Memory B cell (primary cell): Measurements from ENCODE around the gene ARID3C.

ENCODE experiments used
- ATAC-seq: fragments of 150-1000 bp; cut with Tn5 transposase; 2 replicates; pipeline ENCODE4 v1.10.0; 2021; ENCODE audit warnings: low read depth, mild to moderate bottlenecking, moderate library complexity
- DNase-seq, 2 donors: peaks; one replicate each; pipeline ENCODE4 v3.0.0; 2022; ENCODE audit warnings: low spot score in 2 of 2
- H3K27ac Mint-ChIP-seq: one replicate; pipeline ENCODE4 v1.8.0; 2022; ENCODE audit warnings: mild to moderate bottlenecking, moderate library complexity, mixed read lengths
- H3K27me3 Mint-ChIP-seq: one replicate; pipeline ENCODE4 v1.8.0; 2022; ENCODE audit warnings: mixed read lengths
- H3K36me3 Mint-ChIP-seq: one replicate; pipeline ENCODE4 v1.8.0; 2022; ENCODE audit warnings: mild to moderate bottlenecking, mixed read lengths
- H3K4me1 Mint-ChIP-seq: one replicate; pipeline ENCODE4 v1.8.0; 2022; ENCODE audit warnings: mixed read lengths
- H3K4me3 Mint-ChIP-seq: one replicate; pipeline ENCODE4 v1.8.0; 2022; ENCODE audit warnings: mild to moderate bottlenecking, moderate library complexity, mixed read lengths
- H3K9me3 Mint-ChIP-seq: one replicate; pipeline ENCODE4 v1.8.0; 2022; ENCODE audit warnings: mixed read lengths

The ARID3C gene

DNA sequence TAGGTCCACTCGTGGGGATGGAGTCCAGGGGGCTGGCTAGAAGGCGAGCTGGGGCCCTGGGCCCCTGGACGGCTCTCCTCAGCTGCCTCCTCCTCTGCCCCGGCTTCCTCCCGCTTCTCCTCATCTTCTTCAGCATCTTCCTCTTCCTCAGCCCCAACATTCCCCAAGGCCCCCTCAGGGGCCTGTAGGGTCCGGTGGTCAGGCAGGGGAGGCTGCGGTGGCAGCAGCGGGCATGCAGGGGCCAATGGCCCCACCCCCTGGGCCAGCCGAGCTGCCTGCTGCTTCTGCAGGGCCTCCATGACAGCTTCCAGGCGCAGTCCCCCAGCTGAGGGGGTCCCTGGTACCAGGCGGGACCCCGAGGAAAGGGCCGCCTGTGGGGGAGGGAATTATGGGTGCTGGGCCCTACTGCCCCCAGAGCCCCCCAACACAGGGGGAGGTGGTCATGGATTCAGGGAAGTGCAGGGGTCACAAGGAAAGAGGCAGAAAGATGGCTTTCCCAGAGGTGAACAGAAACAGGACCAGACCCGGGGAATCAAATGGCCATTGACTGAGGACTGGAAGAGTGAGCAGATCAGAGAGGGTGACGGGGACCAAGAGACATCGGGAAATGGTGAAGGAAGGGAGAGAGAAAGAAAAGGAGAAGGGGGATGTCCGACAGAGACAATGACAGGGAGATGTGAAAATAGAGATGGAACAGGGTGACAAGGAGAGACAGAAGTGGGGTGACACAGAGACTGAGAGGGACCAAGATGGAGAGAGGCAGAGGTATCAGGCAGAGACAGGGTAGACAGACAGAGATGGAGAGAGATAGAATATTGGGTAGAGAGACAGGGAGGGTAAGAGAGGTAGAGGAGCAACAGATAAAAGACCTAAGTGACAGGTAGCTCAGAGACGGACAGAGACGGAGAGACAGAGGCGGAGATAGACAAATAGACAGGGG, 880 bp downstream of the ARID3C start:
- Mint-ChIP-seq H3K4me1 (peaks cover 17% of the 10 kb centered on the region), H3K27me3 (peaks cover 30% of the 10 kb centered on the region), H3K27ac (no peak overlapping the region), H3K36me3 (peaks cover 2% of the 10 kb centered on the region), H3K4me3 (peak overlapping the region; percentile 82), H3K9me3 (no peaks in the 10 kb centered on the region)
- ATAC-seq (no peak), DNase-seq (no peak)

DNA sequence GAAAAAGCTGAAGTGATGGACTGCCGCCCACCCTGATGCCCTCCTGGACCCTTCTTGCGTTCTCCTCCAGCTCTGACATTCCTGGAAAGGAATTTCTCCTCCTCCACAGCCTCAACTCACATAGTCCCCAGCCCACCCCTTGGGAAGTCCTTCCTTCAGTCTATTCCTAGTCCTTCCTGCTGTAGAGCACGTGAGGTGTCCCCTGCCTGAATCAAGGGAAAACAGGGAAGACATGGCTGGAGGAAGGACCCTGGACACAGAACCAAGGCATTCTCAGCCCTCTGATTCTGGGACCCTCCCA, 3.7 kb downstream of the ARID3C start:
- H3K27me3 Mint-ChIP-seq: peaks cover 35% of the 10 kb centered on the region
- no peaks in the 10 kb centered on the region for H3K9me3 Mint-ChIP-seq
- DNase-seq: no peak
- H3K36me3 Mint-ChIP-seq: peaks cover 2% of the 10 kb centered on the region
- no peak overlapping the region for H3K4me3 Mint-ChIP-seq
- H3K4me1 Mint-ChIP-seq: peaks cover 26% of the 10 kb centered on the region
- no peak for ATAC-seq
- no peak overlapping the region for H3K27ac Mint-ChIP-seq

DNA sequence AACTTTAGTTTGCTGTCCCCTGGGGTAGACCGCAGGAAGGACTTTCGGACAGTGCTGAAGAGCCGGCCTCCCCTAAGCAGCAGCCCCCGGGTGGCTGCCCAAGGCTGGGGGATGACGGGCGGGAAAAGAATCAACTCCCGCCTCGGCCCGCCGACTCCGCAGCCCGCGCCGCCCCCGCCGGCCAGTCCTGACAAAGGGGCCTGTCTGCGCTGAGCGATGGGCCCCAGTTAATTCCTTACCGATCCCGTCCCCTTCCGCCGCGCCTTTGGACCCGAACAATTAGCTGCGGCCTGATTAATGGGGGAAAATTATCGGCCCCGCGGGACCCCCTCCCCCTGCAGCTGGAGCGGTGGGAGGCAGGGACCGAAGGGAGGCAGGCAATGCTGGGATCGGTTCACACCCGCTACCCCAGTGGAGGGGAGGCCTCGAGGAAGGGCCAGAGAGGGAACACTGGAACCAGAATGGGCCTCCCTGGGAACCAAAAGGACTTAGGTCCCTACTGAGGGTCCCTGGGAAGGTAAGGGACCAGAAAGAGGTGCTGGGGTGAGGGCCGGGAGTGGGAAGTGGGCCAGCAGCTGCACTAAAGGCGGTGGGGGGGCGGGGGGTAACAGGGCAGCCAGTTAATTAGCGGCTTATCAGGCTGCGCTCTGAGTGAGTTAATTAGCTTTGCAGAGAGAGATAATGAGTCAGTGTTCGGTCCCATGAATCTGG, 4.2 kb downstream of the ARID3C start:
- peaks cover 29% of the 10 kb centered on the region for H3K4me1 Mint-ChIP-seq
- no peak overlapping the region for H3K4me3 Mint-ChIP-seq
- no peak for ATAC-seq
- no peaks in the 10 kb centered on the region for H3K9me3 Mint-ChIP-seq
- peaks cover 2% of the 10 kb centered on the region for H3K36me3 Mint-ChIP-seq
- no peak for DNase-seq
- peaks cover 35% of the 10 kb centered on the region for H3K27me3 Mint-ChIP-seq
- no peak overlapping the region for H3K27ac Mint-ChIP-seq

DNA sequence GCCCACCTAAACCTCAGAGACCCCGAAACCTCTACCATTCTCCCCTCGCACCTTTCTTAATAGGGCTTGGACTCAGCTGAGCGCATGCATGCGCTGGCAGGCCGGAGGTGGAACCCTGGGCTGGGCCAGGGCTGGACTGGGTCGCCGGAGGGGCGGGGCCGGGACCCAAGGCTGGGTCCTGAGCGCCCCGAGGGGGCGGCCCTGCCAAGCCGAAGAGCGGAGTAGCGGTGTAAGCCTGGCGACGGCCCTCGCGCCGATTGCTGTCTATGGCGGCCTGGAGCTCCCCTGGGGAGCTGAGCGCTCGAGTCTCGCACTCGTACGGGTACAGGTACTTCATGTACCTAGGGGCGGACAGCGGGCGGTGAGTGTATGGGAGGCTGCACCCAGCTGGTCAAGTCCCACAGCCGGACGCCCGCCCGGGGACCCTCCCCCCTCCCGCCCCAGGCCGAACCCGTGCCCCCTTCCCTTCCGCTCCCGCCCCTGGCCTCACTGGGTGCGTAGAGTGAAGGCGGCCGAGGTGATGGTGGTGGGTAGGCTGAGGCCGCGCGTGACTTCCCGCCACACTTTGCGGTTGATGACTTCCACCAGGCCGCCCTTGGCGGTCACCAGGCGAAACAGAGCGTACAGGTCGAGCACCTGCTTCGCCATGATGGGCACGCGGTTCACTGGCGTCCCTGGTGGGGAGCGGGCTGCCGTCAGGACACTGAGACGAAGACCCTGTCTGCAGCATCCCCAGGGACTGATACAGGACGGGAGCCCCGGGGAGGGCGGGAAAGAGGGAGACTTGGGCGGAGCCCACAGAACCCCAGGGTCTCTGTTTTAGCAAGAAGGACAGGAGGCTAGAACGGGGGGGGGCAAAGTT, 5.3 kb downstream of the ARID3C start:
- Mint-ChIP-seq H3K4me3 (peak overlapping the region; percentile 53), H3K4me1 (peaks cover 32% of the 10 kb centered on the region), H3K27me3 (peaks cover 31% of the 10 kb centered on the region), H3K9me3 (no peaks in the 10 kb centered on the region), H3K27ac (no peak overlapping the region), H3K36me3 (peaks cover 2% of the 10 kb centered on the region)
- DNase-seq (no peak), ATAC-seq (no peak)

DNA sequence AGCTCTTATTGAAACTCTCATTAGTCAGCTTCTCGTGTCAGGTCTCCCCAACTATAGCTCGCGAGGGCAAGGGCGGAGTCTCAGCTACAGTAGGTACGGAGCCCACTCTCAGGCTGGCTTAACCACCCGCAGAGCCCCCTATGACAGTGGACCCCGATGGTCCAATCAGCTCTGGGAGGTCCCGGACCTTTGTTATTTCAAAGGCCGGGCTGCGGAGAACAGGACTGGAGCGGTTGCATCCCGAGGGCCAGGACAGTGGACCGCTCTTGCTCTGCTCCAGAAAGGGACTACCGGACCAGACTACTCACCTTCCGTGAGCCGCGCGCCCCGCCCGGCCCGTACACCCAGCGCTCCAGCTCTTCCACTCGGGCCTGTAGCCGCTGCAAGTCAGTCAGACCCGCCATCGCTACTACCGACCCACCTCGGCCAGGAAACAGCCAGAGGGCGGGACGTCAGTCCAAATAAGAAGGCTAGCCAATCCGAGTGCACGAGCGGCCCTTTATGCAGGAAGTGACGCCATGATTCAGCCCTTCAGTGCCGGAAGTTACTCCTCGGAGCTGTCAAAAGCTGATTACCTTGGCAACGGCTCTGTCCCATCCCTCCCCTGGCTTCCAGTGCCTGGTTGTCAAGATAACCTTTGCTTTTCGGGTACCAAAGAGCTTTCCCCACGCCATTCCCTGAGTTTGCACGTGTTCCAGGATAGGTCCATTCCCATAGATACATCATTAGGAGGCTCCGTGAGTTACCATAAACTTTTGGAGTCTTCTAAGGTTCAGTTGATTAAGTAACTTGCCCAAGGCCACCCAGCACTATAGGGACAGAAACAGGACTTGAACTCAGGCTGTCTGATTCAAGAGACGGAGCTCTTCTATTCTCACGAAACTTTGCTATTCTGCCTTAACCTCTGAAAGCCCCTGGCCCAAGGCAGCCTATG, 8.5 kb downstream of the ARID3C start, which contains the start of gene DCTN3:
TSS of gene DCTN3 (minus strand) at position 435 of the 934 bp plus-strand sequence. CDS start at position 404, 31 bp downstream.
- H3K36me3 Mint-ChIP-seq: peaks cover 15% of the 10 kb centered on the region
- peak within 1 kb of the TSS; percentile 95 for H3K4me3 Mint-ChIP-seq
- DNase-seq (peak; percentile 71 to 86), ATAC-seq (peak; percentile 99)
- no peaks in the 10 kb centered on the region for H3K9me3 Mint-ChIP-seq
- peak within 1 kb of the TSS; percentile 54 for H3K27ac Mint-ChIP-seq
- peaks cover 25% of the 10 kb centered on the region for H3K4me1 Mint-ChIP-seq
- H3K27me3 Mint-ChIP-seq: peaks cover 16% of the 10 kb centered on the region

DNA sequence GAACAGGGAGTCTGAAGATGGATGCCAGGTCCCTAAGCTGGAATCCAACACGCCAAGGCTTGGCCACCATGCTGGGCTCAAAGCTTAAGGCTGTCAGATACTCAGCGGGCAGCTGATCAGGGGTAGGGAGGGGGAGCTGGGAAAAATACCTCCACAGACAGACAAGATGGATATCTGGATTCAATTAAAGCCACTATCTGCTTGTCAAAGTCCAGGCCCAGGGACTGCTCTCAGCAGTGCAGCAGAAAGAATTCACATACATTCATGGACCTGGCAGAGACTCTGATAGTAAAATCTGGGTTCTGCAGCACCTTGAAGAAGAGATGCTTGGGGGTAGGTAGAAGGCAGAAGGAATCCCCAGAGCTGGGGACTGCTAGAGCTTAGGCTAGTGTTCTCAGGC, 13.7 kb downstream of the ARID3C start:
- ATAC-seq (no peak), DNase-seq (no peak)
- Mint-ChIP-seq H3K36me3 (peaks cover 15% of the 10 kb centered on the region), H3K27me3 (no peaks in the 10 kb centered on the region), H3K9me3 (no peaks in the 10 kb centered on the region), H3K4me3 (no peak overlapping the region), H3K4me1 (peaks cover 23% of the 10 kb centered on the region), H3K27ac (no peak overlapping the region)

DNA sequence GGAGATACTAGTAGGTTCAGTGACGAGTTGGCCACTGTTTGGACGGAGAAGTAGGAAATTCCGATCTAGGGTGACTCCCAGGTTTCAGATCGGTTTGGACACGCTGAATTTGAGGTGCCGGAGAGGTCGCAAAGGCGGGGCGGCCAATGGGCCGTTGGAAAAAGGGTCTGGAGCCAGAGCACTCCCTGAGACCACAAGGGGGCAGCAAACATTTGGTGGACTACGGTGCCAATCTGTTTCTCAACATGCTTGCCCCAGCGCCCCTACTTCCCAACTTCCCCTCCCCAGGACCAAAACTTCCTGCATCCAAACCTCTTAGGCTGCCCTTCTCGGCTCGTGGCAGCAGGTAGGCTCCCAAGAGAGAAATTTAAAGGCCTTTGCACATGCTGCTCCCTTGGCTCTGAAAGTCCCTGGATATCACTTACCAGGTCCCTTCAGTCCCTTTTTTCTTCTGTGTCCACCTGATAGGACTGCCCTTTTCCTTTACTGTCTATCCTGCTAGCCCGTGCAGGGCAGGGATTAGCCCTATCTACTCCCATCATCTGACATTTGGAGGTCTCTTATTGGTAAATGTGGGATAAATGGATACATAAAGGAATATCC, 16.0 kb downstream of the ARID3C start:
- peak overlapping the region; percentile 90 for H3K4me3 Mint-ChIP-seq
- ATAC-seq (peak; percentile 48), DNase-seq (peak; percentile 69 to 74)
- H3K4me1 Mint-ChIP-seq: peaks cover 12% of the 10 kb centered on the region
- H3K27me3 Mint-ChIP-seq: no peaks in the 10 kb centered on the region
- H3K36me3 Mint-ChIP-seq: peaks cover 13% of the 10 kb centered on the region
- H3K9me3 Mint-ChIP-seq: no peaks in the 10 kb centered on the region
- peak overlapping the region; percentile 89 for H3K27ac Mint-ChIP-seq

DNA sequence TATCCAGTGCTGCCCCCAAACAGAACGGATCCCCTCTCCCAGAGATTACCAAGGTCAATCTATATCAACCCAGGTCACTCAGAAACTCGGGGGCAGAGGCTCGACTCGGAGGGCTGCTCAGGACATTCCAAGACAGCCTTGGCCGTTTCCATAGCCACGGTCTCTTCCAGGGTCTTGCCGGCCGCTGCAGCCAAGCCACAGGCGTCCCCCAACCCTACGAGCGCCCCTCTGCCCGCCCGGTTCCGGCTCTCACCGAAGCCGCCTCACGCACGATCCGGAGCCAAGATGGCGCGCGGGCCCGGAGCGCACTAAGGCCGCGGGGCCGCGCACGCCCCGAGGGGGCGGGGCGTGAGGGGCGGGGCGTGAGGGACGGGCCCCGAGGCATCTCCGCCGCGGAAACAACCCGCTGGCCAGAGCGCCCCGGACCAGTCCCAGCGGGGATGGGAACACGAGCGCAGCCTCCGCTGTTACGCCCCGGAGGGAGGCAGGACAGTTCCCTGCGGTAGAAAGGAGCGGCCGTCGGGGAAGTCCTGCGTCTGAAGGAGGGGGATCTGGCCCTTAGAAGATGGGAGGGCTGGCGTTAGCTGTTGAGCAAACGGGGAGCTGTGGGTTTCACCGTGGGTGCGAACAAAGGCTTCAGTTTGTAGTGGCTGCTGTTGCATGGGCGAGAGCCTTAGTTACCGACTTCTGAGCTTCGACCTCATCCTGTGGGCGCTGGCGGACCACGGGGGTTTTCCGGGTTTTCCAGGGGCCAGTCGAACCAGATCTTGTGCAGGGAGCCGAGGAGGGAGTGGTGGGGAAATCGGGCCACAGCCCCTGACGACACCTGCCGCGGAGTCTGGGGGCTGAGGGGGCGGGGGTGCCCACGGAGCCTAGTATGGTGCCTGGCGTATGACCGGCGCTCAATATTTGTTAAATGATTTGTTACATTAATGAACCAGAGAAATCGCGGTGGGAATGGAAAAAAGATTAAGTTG, 16.8 kb downstream of the ARID3C start, which contains the start of gene RPP25L:
TSS of gene RPP25L (minus strand) at position 287 of the 977 bp plus-strand sequence. CDS start 801 bp downstream, outside the sequence.
- Mint-ChIP-seq H3K9me3 (no peaks in the 10 kb centered on the region), H3K27ac (peak within 1 kb of the TSS; percentile 89), H3K4me3 (peak within 1 kb of the TSS; percentile 90), H3K27me3 (no peaks in the 10 kb centered on the region), H3K4me1 (peaks cover 12% of the 10 kb centered on the region), H3K36me3 (peaks cover 8% of the 10 kb centered on the region)
- peak; percentile 79 to 88 for DNase-seq
- ATAC-seq: peak; percentile 93

DNA sequence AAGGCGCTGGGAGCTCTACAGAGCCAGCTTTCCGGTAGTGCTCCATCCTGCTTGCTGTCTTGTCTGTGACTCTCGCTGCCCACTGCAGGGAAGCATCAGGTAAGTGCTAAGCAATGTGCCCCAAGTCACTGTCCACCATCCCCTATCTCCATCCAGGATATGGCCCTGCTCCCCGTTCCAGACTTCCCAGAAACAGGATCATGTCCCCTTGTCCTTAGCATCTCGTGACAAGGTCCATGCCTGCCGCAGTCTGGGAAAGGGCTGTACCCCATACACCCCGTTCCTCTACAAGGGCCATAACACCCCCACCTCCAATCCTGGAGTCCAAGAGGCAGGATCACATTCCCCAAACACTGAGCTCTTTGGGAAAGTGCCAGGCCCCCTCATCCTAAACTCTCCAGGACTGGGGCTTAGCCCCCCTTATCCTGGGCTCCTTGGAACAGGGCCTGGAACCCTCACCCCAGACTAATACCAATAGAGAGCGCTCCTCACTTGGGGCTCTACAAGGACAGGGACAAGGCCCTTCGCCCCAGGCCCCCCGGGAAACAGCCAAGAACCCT, 17.5 kb downstream of the ARID3C start:
- H3K36me3 Mint-ChIP-seq: peaks cover 2% of the 10 kb centered on the region
- H3K27me3 Mint-ChIP-seq: no peaks in the 10 kb centered on the region
- H3K9me3 Mint-ChIP-seq: no peaks in the 10 kb centered on the region
- H3K4me3 Mint-ChIP-seq: peak overlapping the region; percentile 90
- H3K4me1 Mint-ChIP-seq: peaks cover 12% of the 10 kb centered on the region
- ATAC-seq (peak; percentile 1), DNase-seq (no peak)
- H3K27ac Mint-ChIP-seq: peak overlapping the region; percentile 89

DNA sequence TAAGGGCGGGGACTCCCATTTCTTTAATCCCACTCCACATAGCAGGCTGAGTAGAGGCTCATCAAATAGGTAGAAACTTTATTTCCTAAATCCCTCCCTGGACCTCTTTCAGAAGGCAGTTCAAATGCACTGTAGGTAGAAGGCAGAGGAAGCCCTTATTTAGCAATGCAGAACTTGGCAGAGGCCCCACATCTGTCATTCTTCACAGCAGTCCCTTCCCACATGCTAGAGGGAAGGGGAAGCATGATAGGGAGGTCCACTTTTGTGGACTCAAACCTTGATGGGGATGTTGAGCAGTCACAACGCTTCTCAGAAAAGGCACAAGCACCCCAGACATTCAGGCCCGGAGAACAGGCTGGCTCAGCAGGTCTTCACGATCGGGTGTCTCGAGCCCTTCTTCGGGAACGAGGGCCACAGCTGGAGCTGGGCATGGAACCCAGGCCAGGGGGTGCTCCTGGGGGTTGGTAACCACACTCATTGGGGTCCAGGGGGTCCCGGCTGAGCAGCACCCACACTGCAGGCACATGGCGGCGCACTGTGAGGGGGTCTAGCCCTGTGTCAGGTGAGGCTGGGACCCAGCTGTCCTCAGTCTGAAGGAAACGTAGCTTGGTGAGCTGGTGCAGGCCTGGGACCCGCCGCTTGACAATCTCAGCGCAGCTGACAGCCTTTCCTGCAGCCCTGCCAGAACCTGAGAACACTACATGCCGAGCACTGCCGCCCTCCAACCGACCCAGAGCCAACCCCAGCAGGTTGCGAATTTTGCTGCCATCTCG, 18.2 kb downstream of the ARID3C start:
- ATAC-seq (no peak), DNase-seq (no peak)
- Mint-ChIP-seq H3K4me1 (peaks cover 12% of the 10 kb centered on the region), H3K9me3 (no peaks in the 10 kb centered on the region), H3K36me3 (no peaks in the 10 kb centered on the region), H3K27ac (no peak overlapping the region), H3K27me3 (no peaks in the 10 kb centered on the region), H3K4me3 (no peak overlapping the region)

DNA sequence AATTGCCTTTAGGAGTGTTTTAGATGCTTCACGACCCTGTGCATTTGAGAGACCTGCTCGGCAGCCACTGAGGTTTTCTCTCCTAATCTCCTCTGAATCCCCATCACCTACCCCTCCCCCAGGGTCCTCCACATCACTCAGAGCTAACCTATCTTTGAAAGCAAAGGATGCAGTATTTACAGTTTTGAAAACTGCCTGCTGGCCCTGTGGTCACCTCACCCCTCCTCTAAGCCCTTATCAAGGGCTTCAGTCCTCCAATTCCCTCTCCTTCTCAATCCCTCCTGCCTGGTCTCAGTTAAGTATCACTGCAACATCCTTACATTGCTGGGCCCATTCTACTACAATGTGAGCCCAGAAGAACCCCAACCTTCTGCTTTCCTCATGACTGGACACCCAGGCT, 21.5 kb downstream of the ARID3C start:
- no peak for ATAC-seq
- Mint-ChIP-seq H3K4me1 (peaks cover 6% of the 10 kb centered on the region), H3K36me3 (no peaks in the 10 kb centered on the region), H3K27ac (no peak overlapping the region), H3K4me3 (no peak overlapping the region), H3K9me3 (no peaks in the 10 kb centered on the region), H3K27me3 (no peaks in the 10 kb centered on the region)
- DNase-seq: no peak
